ENCODE results near the gene CCNDBP1.
"Not testable (repeated sequence)": the region's sequence is repeated elsewhere in the genome, so short reads cannot be mapped to it uniquely, and the experiment has no call there.

The CCNDBP1 gene

DNA sequence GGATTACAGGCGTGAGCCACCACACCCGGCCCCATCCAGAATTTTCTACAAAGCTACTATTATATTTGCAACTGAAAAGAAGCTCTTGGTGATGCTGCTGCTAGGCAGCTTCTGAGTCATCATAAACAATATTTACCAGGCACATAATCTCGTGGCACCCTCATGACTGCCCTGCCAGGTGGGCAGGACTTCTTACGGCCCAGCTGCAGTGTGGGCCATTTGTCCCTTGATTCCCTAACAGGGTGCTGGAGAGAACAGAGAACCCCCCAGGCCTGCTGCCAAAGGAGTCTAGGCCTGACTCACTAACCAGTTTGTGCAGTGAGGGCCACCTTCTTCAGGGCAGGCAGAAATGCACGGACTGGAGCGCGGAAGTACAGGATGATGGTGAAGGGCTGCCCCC lies 30.8 kb downstream of the CCNDBP1 start:
- no peak for DNase-seq (ENCODE audit: low read depth in 2 of 2)

- no peak for DNase-seq (ENCODE audit: low read depth in 2 of 2)
These were observed 33.9 kb downstream of the CCNDBP1 start for GRCh38 chr15:43218908-43219706.

- DNase-seq (ENCODE audit: low read depth in 2 of 2): no peak
These were observed 35.0 kb downstream of the CCNDBP1 start for GRCh38 chr15:43219929-43220928.

DNA sequence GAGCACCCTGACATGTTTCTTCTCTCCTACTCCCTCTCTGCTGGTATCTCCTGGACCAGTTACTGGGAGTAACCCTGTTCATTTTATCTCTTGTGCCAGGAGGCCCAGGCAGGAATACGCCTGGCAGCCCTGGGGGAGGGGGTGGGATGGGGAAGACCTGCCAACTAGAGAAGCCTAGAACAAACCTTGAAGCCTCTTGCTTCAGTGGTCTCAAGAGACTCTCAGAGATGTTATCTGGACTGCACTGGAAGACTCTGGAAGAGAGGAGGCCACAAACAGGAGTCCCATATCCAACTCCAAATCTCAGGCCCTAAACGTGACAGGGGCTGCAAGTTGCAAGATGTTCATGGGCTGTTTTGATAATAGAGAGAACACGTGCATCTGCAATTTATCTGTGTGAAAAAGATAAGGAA lies 35.8 kb downstream of the CCNDBP1 start, which contains the start of gene EPB42:
Gene EPB42, minus strand, starts transcription at position 28 of the 413 bp plus-strand sequence. CDS start 193 bp downstream, outside the sequence.
- no peak for DNase-seq (ENCODE audit: low read depth in 2 of 2)

- DNase-seq (ENCODE audit: low read depth in 2 of 2): no peak
These were observed 36.2 kb downstream of the CCNDBP1 start for GRCh38 chr15:43221422-43221821.

- peak in 1 of 2 donors; percentile 18 for DNase-seq (ENCODE audit: low read depth in 2 of 2)
These were observed 40.2 kb downstream of the CCNDBP1 start for GRCh38 chr15:43225201-43225949.

DNA sequence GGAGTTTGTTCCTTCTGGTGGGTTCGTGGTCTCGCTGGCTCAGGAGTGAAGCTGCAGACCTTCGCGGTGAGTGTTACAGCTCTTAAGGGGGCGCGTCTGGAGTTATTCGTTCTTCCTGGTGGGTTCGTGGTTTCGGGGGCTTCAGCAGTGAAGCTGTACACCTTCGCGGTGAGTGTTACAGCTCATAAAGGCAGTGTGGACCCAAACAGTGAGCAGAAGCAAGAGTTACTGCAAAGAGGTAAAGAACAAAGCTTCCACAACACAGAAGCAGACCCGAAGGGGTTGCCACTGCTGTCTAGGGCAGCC lies 40.7 kb downstream of the CCNDBP1 start:
- not testable (repeated sequence) for DNase-seq (ENCODE audit: low read depth in 2 of 2)

DNA sequence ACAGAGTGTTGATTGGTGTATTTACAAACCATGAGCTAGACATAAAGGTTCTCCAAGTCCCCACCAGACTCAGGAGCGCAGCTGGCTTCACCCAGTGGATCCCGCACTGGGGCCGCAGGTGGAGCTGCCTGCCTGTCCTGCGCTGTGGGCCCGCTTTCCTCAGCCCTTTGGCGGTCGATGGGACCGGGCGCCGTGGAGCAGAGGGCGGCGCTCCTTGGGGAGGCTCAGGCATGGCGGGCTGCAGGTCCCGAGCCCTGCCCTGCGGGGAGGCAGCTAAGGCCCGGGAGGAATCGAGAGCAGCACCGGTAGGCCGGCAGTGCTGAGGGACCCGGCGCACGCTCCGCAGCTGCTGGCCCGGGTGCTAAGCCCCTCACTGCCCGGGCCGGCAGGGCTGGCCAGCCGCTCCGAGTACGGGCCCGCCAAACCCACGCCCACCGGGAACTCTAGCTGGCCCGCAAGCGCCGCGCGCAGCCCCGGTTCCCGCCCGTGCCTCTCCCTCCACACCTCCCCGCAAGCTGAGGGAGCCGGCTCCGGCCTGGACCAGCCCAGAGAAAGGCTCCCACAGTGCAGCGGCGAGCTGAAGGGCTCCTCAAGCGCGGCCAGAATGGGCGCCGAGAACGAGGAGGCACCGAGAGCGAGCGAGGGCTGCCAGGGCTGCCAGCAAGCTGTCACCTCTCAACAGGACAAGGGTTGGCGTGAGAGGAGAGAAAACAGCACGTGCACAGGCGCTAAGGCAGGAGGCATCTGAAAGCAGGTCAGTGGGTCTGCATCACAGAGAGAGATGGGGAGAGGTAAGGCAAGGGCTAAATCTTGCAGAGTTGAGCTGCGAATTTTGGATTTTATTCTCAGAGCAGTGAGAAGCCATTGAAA lies 41.5 kb downstream of the CCNDBP1 start:
- DNase-seq (ENCODE audit: low read depth in 2 of 2): no peak

DNA sequence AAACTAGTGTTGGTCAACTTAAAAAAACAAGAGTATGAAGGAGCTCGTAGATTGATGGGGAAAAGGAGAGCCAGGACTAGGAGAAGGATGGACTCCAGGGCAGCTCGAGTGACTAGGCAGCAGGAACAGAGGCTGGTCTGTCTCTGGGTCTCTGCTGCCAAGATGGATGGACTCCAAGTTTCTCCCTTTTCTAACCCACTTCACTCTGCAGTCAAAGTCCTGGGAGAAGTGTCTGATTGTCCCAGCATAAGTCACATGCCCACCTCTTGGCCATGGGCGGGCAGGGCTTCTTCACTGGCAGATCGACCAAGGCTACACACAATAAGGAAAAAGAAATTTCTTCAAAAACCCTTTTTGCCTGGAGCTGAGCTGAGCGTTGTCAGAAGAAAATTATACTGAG lies 44.8 kb downstream of the CCNDBP1 start:
- no peak for DNase-seq (ENCODE audit: low read depth in 2 of 2)

DNA sequence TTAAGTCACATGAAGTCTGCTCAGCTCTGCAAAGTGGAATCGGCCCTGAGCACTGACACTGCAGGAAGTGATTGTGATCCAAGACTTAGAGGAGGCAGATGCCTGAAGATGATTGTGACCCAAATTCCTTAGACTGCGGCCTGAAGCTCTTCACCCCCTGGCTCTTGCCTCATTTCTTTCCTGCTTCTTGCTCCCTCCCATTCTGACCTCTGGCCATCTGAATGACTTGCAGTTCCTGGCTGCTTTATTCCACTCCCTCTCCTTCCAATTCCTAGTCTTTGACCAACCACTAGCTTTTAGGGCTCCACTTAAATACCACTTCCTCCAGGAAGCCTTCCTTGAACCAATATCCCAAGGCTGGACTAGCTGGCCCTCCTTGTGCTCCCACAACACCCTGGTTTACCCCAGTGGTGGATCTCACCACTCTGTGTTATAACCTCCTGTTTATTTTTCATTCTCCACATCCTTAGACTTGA lies 45.5 kb downstream of the CCNDBP1 start:
- no peak for DNase-seq (ENCODE audit: low read depth in 2 of 2)

GRCh38 chr15:43232289-43232874 lies 47.2 kb downstream of the CCNDBP1 start:
- DNase-seq (ENCODE audit: low read depth in 2 of 2): no peak

DNA sequence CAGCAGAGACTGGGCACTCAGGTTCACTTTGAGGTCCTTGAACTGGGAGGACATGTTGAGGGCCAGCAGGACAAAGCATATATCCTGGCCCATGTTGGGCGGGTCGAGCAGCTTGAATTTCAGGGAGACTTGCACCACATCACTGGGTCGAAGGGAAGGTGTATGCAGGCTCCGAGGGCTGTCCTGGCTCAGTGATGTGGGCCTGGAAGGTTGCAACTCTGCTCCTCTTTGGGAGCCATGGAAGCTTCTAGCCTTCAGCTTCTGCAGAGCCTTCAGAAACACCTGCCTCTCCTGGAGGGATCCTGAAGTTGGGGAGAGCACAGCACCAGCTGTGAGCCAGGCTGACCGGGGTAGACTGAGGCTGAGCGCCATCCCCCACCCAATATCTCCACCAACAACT lies 50.3 kb downstream of the CCNDBP1 start:
- no peak for DNase-seq (ENCODE audit: low read depth in 2 of 2)

DNA sequence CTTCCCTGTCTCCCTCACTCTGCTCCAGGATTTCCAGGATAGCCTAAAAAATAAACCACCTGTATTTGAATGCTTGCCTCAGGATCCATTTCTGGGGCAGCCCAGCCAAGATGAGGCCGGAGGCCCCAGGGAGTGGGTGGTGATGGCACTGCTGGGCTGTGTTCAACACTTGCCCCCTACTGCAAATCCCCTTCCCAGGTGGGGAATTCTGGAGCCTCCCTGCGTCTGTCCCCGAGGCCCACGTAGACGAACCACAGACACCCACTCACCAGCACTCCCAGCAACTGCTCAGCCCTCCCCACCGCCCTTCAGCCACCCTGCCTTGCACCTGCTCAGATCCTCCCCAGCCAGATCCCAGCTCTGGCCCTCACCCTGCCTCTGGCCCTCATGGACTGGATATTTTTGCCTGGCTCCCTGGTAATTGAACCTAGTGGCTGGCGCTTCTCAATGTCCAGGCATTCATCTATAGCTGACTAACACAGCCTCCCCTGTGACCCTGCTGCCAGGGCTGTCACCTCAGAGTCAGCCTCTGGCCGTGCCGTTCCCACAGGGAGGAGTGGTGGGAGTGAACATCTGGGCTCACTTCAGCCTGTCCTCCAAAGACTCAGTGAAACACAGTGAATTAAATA lies 52.8 kb downstream of the CCNDBP1 start:
- no peak for DNase-seq (ENCODE audit: low read depth in 2 of 2)

- DNase-seq (ENCODE audit: low read depth in 2 of 2): no peak
These were observed 53.5 kb downstream of the CCNDBP1 start for GRCh38 chr15:43238671-43239131.

- no peak for DNase-seq (ENCODE audit: low read depth in 2 of 2)
These were observed 54.7 kb downstream of the CCNDBP1 start for GRCh38 chr15:43239732-43240491.

GRCh38 chr15:43241100-43241499 lies 55.9 kb downstream of the CCNDBP1 start:
- no peak for DNase-seq (ENCODE audit: low read depth in 2 of 2)

- no peak for DNase-seq (ENCODE audit: low read depth in 2 of 2)
These were observed 57.4 kb downstream of the CCNDBP1 start for GRCh38 chr15:43242616-43243015.

GRCh38 chr15:43243020-43243645 lies 57.9 kb downstream of the CCNDBP1 start:
- DNase-seq (ENCODE audit: low read depth in 2 of 2): no peak

DNA sequence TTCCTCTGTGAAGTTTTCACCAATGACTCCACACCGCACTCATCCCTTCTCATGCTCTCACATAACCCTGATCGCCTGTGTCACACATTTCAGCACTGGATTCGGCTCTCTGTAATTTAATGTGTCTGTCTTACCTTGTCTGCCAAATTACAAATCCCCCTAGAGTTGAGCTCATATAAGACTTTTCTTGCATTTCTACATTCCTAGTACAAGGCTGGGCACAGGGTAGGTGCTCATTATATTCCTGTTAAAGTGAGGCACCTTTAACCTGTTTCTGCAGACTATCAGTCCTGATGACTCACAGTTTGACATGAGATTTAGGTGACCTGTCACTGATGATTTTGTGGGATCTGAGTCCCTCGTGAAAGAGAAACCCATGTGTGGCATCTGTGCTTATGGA lies 58.9 kb downstream of the CCNDBP1 start:
- DNase-seq (ENCODE audit: low read depth in 2 of 2): no peak
